Type B pancreatic cell (in vitro differentiated cells): Measurements from ENCODE around the gene CATSPERZ. TPM values are rescaled to one million over a fixed set of nuclear protein-coding genes. Genes with fewer than 3 reads are reported as not detected.

Source experiments
- DNase-seq: peaks from one replicate; pipeline ENCODE4 v3.0.0; 2021; ENCODE audit warnings: mixed read lengths; ENCODE audit not compliant: unreplicated experiment; ENCODE audit errors: extremely low spot score
- H3K27ac Mint-ChIP-seq: 2 replicates; pipeline ENCODE4 v1.8.0; 2021; ENCODE audit warnings: mild to moderate bottlenecking, mixed read lengths
- H3K27me3 Mint-ChIP-seq: 2 replicates; pipeline ENCODE4 v1.8.0; 2021; ENCODE audit warnings: mixed read lengths
- H3K36me3 Mint-ChIP-seq: 2 replicates; pipeline ENCODE4 v1.8.0; 2021; ENCODE audit warnings: mixed read lengths
- H3K4me1 Mint-ChIP-seq: one replicate; pipeline ENCODE4 v1.8.0; 2021; ENCODE audit warnings: mixed read lengths; ENCODE audit not compliant: unreplicated experiment
- H3K4me3 Mint-ChIP-seq: 2 replicates; pipeline ENCODE4 v1.8.0; 2021; ENCODE audit warnings: mild to moderate bottlenecking, mixed read lengths
- H3K9me3 Mint-ChIP-seq: 2 replicates; pipeline ENCODE4 v1.8.0; 2021; ENCODE audit warnings: mixed read lengths
- CTCF ChIP-seq: fragments of 200-600 bp; sonication (generic); conservative IDR thresholded peaks from 2 replicates; pipeline ENCODE4 v1.5.0; 2021; ENCODE audit warnings: antibody characterized with exemption, mild to moderate bottlenecking
- total RNA-seq: library from RNA; stranded (reverse); gene quantifications from 2 replicates; pipeline ENCODE4 v1.2.1, GENCODE V29; 2021; ENCODE audit warnings: low replicate concordance

The CATSPERZ gene
- total RNA-seq, 1 donor from 2014 or later, result not detected

GRCh38 chr11:64349025-64349387 is 48.8 kb downstream of the CATSPERZ start:
- H3K27me3 Mint-ChIP-seq, result no peaks in the 10 kb centered on the region
- TF ChIP-seq CTCF, result no peak
- peaks cover 4% of the 10 kb centered on the region for H3K4me1 Mint-ChIP-seq
- no peaks in the 10 kb centered on the region for H3K36me3 Mint-ChIP-seq
- no peak overlapping the region for H3K4me3 Mint-ChIP-seq
- no peak for DNase-seq
- no peaks in the 10 kb centered on the region for H3K9me3 Mint-ChIP-seq
- no peak overlapping the region for H3K27ac Mint-ChIP-seq

GRCh38 chr11:64349404-64349803 is 49.2 kb downstream of the CATSPERZ start:
- no peak for TF ChIP-seq CTCF
- Mint-ChIP-seq H3K27ac (no peak overlapping the region), H3K9me3 (no peaks in the 10 kb centered on the region), H3K27me3 (no peaks in the 10 kb centered on the region), H3K4me3 (no peak overlapping the region), H3K4me1 (peaks cover 4% of the 10 kb centered on the region), H3K36me3 (no peaks in the 10 kb centered on the region)
- DNase-seq, result no peak

- Mint-ChIP-seq H3K27me3 (no peaks in the 10 kb centered on the region), H3K9me3 (no peaks in the 10 kb centered on the region), H3K4me1 (peaks cover 4% of the 10 kb centered on the region), H3K4me3 (no peak overlapping the region), H3K27ac (no peak overlapping the region), H3K36me3 (no peaks in the 10 kb centered on the region)
- no peak for DNase-seq
- no peak for TF ChIP-seq CTCF
Observed at GRCh38 chr11:64351136-64351631, 51.0 kb downstream of the CATSPERZ start.

GRCh38 chr11:64352099-64352994 is 52.2 kb downstream of the CATSPERZ start:
- TF ChIP-seq CTCF, result no peak
- no peaks in the 10 kb centered on the region for H3K9me3 Mint-ChIP-seq
- no peaks in the 10 kb centered on the region for H3K36me3 Mint-ChIP-seq
- no peak overlapping the region for H3K4me3 Mint-ChIP-seq
- no peaks in the 10 kb centered on the region for H3K27me3 Mint-ChIP-seq
- no peak for DNase-seq
- H3K27ac Mint-ChIP-seq, result no peak overlapping the region
- H3K4me1 Mint-ChIP-seq, result peaks cover 5% of the 10 kb centered on the region

- DNase-seq, result no peak
- no peaks in the 10 kb centered on the region for H3K36me3 Mint-ChIP-seq
Observed at GRCh38 chr11:64352995-64353714, 53.0 kb downstream of the CATSPERZ start.

More at GRCh38 chr11:64352995-64353714, 53.0 kb downstream of the CATSPERZ start:
- Mint-ChIP-seq H3K4me1 (peaks cover 11% of the 10 kb centered on the region), H3K27ac (no peak overlapping the region), H3K9me3 (no peaks in the 10 kb centered on the region), H3K27me3 (no peaks in the 10 kb centered on the region), H3K4me3 (no peak overlapping the region)
- TF ChIP-seq CTCF, result no peak
